Parathyroid adenoma (tissue), 2 donors: Measurements from ENCODE around the gene RFX6.

Experiments
- H2AFZ ChIP-seq: fragments of 300-600 bp; sonication (generic); one replicate; pipeline ENCODE4 v1.7.0; 2017; ENCODE audit warnings: antibody characterized with exemption, mild to moderate bottlenecking
- H3K27ac ChIP-seq: fragments of 300-600 bp; sonication (generic); one replicate; pipeline ENCODE4 v1.7.0; 2017
- H3K27me3 ChIP-seq: fragments of 300-600 bp; sonication (generic); one replicate; pipeline ENCODE4 v1.7.0; 2017; ENCODE audit warnings: low read length; ENCODE audit not compliant: control insufficient read depth, insufficient read depth
- H3K36me3 ChIP-seq: fragments of 300-600 bp; sonication (generic); one replicate; pipeline ENCODE4 v1.7.0; 2017; ENCODE audit warnings: low read length; ENCODE audit not compliant: control insufficient read depth, insufficient read depth
- H3K4me1 ChIP-seq: fragments of 300-600 bp; sonication (generic); one replicate; pipeline ENCODE4 v1.7.0; 2017; ENCODE audit warnings: control low read depth
- H3K4me2 ChIP-seq: fragments of 300-600 bp; sonication (generic); one replicate; pipeline ENCODE4 v1.7.0; 2017; ENCODE audit warnings: low read length
- H3K4me3 ChIP-seq: fragments of 300-600 bp; sonication (generic); one replicate; pipeline ENCODE4 v1.7.0; 2017; ENCODE audit warnings: low read depth, low read length
- H3K79me2 ChIP-seq: fragments of 300-600 bp; sonication (generic); one replicate; pipeline ENCODE4 v1.7.0; 2017; ENCODE audit warnings: control low read depth
- H3K9ac ChIP-seq: fragments of 300-600 bp; sonication (generic); one replicate; pipeline ENCODE4 v1.7.0; 2017; ENCODE audit warnings: mild to moderate bottlenecking
- H3K9me3 ChIP-seq: fragments of 300-600 bp; sonication (generic); one replicate; pipeline ENCODE4 v1.7.0; 2017; ENCODE audit warnings: low read length; ENCODE audit not compliant: control insufficient read depth
- TF ChIP-seq, protein P1 (sequence below): fragments of 300-600 bp; sonication (generic); IDR thresholded peaks from one replicate; pipeline ENCODE4 v1.7.0; 2017; ENCODE audit warnings: antibody characterized with exemption, mild to moderate bottlenecking
- donor health status: primary hyperparathyroidism.

RFX6 gene

GRCh38 chr6:116836606-116837342 is 40.3 kb upstream of the RFX6 start:
- H3K27ac ChIP-seq = no peak overlapping the region
- no peaks in the 10 kb centered on the region for H3K27me3 ChIP-seq
- no peaks in the 10 kb centered on the region for H3K36me3 ChIP-seq
- H3K79me2 ChIP-seq = no peaks in the 10 kb centered on the region
- no peak overlapping the region for H3K4me2 ChIP-seq
- H3K4me3 ChIP-seq = no peak overlapping the region
- no peak overlapping the region for H2AFZ ChIP-seq
- H3K9me3 ChIP-seq = no peaks in the 10 kb centered on the region
- TF ChIP-seq, protein P1, sequence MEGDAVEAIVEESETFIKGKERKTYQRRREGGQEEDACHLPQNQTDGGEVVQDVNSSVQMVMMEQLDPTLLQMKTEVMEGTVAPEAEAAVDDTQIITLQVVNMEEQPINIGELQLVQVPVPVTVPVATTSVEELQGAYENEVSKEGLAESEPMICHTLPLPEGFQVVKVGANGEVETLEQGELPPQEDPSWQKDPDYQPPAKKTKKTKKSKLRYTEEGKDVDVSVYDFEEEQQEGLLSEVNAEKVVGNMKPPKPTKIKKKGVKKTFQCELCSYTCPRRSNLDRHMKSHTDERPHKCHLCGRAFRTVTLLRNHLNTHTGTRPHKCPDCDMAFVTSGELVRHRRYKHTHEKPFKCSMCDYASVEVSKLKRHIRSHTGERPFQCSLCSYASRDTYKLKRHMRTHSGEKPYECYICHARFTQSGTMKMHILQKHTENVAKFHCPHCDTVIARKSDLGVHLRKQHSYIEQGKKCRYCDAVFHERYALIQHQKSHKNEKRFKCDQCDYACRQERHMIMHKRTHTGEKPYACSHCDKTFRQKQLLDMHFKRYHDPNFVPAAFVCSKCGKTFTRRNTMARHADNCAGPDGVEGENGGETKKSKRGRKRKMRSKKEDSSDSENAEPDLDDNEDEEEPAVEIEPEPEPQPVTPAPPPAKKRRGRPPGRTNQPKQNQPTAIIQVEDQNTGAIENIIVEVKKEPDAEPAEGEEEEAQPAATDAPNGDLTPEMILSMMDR = no peak
- H3K9ac ChIP-seq = no peak overlapping the region
- no peaks in the 10 kb centered on the region for H3K4me1 ChIP-seq

DNA sequence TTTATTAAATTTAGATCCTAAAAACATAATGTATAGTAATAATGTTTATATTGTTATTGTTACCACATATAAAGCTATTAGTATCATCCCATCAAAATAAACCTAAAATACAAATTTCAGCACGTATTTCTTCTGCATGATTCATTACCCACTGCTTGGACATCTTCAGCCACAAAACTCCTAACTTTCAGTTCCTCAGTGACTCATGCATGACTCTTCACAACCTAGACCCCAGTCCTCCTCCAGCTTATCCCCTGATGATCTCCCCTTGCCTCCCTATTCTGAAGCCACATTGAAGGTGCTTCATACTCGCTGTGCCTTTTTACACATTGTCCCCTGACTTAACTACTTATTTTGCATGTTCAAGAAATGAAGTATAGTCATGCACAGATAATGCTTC is 37.0 kb upstream of the RFX6 start:
- no peak overlapping the region for H3K27ac ChIP-seq
- H3K4me3 ChIP-seq = no peak overlapping the region
- H3K36me3 ChIP-seq = no peaks in the 10 kb centered on the region
- no peak overlapping the region for H3K9ac ChIP-seq
- no peak overlapping the region for H3K4me2 ChIP-seq
- H3K79me2 ChIP-seq = no peaks in the 10 kb centered on the region
- TF ChIP-seq, protein P1 = no peak
- no peak overlapping the region for H2AFZ ChIP-seq
- no peaks in the 10 kb centered on the region for H3K9me3 ChIP-seq
- H3K27me3 ChIP-seq = no peaks in the 10 kb centered on the region
- H3K4me1 ChIP-seq = no peaks in the 10 kb centered on the region

GRCh38 chr6:116842459-116842858 is 34.6 kb upstream of the RFX6 start:
- H3K4me1 ChIP-seq = no peaks in the 10 kb centered on the region
- H3K4me3 ChIP-seq = no peak overlapping the region
- H3K27ac ChIP-seq = no peak overlapping the region
- H3K9me3 ChIP-seq = no peaks in the 10 kb centered on the region
- TF ChIP-seq, protein P1 = no peak
- H3K4me2 ChIP-seq = no peak overlapping the region
- H3K79me2 ChIP-seq = no peaks in the 10 kb centered on the region
- H3K9ac ChIP-seq = no peak overlapping the region
- H3K27me3 ChIP-seq = no peaks in the 10 kb centered on the region
- H2AFZ ChIP-seq = no peak overlapping the region
- H3K36me3 ChIP-seq = no peaks in the 10 kb centered on the region

GRCh38 chr6:116847227-116847626 is 29.8 kb upstream of the RFX6 start:
- Histone ChIP-seq H3K4me3 (no peak overlapping the region), H3K36me3 (no peaks in the 10 kb centered on the region), H3K9ac (no peak overlapping the region), H2AFZ (no peak overlapping the region), H3K4me1 (no peaks in the 10 kb centered on the region), H3K27ac (no peak overlapping the region), H3K4me2 (no peak overlapping the region), H3K79me2 (no peaks in the 10 kb centered on the region), H3K27me3 (no peaks in the 10 kb centered on the region), H3K9me3 (no peaks in the 10 kb centered on the region)
- TF ChIP-seq, protein P1 = no peak

- H2AFZ ChIP-seq = no peak overlapping the region
- H3K9me3 ChIP-seq = no peaks in the 10 kb centered on the region
- no peaks in the 10 kb centered on the region for H3K79me2 ChIP-seq
- H3K9ac ChIP-seq = no peak overlapping the region
- H3K27ac ChIP-seq = no peak overlapping the region
- no peaks in the 10 kb centered on the region for H3K27me3 ChIP-seq
- TF ChIP-seq, protein P1 = no peak
- no peak overlapping the region for H3K4me3 ChIP-seq
- no peaks in the 10 kb centered on the region for H3K36me3 ChIP-seq
- no peak overlapping the region for H3K4me2 ChIP-seq
- no peaks in the 10 kb centered on the region for H3K4me1 ChIP-seq
These were observed 19.0 kb upstream of the RFX6 start for GRCh38 chr6:116858060-116858459.
